Aorta (tissue), 5 donors: ENCODE results near the gene RNU7-1. TPM values are rescaled to one million over a fixed set of nuclear protein-coding genes. Genes with fewer than 3 reads are reported as not detected.

Source experiments
- ATAC-seq: fragments of 200-7000 bp; cut with Tn5 transposase; one replicate; pipeline ENCODE4 v1.9.1; 2022; ENCODE audit warnings: moderate library complexity; ENCODE audit not compliant: low FRiP score
- DNase-seq, 2 donors: peaks; one replicate each; pipeline ENCODE4 v3.0.0-alpha.2; 2020
- H3K27ac ChIP-seq, 2 donors: one replicate each; pipeline ENCODE4 v1.5.1; 2013; ENCODE audit warnings: low read length in 2 of 2, mild to moderate bottlenecking in 2 of 2, moderate library complexity in 2 of 2, control low read depth in 1 of 2, inconsistent platforms in 1 of 2, low read depth in 1 of 2
- H3K27me3 ChIP-seq, 2 donors: one replicate each; pipeline ENCODE4 v1.6.1; 2013; ENCODE audit warnings: control low read depth in 1 of 2, low read length in 1 of 2, mild to moderate bottlenecking in 1 of 2, moderate library complexity in 1 of 2; ENCODE audit not compliant: insufficient read depth in 2 of 2, control insufficient read depth in 1 of 2
- H3K36me3 ChIP-seq, 2 donors: one replicate each; pipeline ENCODE4 v1.6.1; 2013; ENCODE audit warnings: control low read depth in 1 of 2, low read length in 1 of 2, mild to moderate bottlenecking in 1 of 2; ENCODE audit not compliant: insufficient read depth in 2 of 2, control insufficient read depth in 1 of 2
- H3K4me1 ChIP-seq, 2 donors: one replicate each; pipeline ENCODE4 v1.6.1; 2013; ENCODE audit warnings: low read length in 2 of 2, control low read depth in 1 of 2, mild to moderate bottlenecking in 1 of 2, moderate library complexity in 1 of 2; ENCODE audit not compliant: insufficient read depth in 2 of 2, control insufficient read depth in 1 of 2
- H3K4me3 ChIP-seq, 2 donors: one replicate each; pipeline ENCODE4 v1.5.1; 2013; ENCODE audit warnings: low read length in 2 of 2, control low read depth in 1 of 2, mild to moderate bottlenecking in 1 of 2
- H3K9me3 ChIP-seq: one replicate; pipeline ENCODE4 v1.6.1; 2013; ENCODE audit warnings: mild to moderate bottlenecking, low read length; ENCODE audit not compliant: control insufficient read depth
- WGBS, 2 donors: extraction: QIAGEN DNeasy Blood & Tissue Kit; methylation state at CpG; one replicate each; pipeline ENCODE4 v1.1.7; 2013; 5-methylcytosine and 5-hydroxymethylcytosine counted together
- intact Hi-C, 2 donors: fragments of 100-400 bp; cut with DNase I; formaldehyde crosslinking; loops; one replicate each; pipeline versions ENCODE4 v1.14.2 to v1.15.0; 2022
- polyA plus RNA-seq, 2 donors: library from polyadenylated mRNA; stranded (reverse); fragments of 200-250 nt; gene quantifications; one replicate each; pipeline ENCODE4 v1.2.3, GENCODE V29; 2013
- total RNA-seq, 2 donors: library from RNA; stranded (reverse); fragmentation: NEBNext Ultra II Directional; extraction: Animal tissue kit (Norgen Biotek cat#: 25700); gene quantifications; one replicate each; pipeline ENCODE4 v1.2.1, GENCODE V29; 2021
- donor health status: healthy with polysubstance abuse.
- donor health status: Bipolar disorder and iron deficiency.
- donor health status: DM: no; HTN: no; CAD: no.
- donor health status: DM: no; HTN: no; CAD: no.
- donor health status: DM: yes; HTN: yes; CAD: no.

Gene RNU7-1
- total and polyA plus RNA-seq, 4 donors = not detected

DNA sequence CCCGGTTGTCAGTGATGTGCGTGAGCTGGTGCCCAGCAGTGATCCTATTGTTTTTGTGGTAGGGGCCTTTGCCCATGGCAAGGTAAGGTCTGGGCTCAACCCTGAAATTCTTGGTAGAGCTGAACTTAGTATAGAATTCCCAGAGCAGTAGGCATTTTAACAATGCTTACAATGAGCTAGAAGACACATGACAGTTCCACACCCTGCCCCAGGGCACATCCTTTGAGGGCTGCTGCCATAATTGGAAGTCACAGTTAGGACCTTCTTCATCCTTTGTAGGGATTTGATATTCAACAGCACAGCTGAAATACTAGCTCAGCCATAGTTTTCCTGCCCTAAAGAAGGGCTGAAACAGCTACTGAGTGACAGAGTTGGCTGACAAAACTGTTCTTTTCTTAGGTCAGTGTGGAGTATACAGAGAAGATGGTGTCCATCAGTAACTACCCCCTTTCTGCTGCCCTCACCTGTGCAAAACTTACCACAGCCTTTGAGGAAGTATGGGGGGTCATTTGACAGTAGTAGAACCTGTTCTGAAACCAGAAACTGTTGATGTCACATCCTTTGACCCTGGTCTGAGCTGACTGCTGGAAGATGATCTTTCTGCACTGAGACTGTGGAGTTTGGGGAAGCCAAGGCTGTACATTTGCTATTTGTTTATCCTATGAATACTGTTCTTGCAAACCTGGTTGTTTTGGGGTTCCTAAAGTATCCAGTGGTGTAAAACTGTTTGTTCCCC is 31.8 kb downstream of the RNU7-1 start:
- peaks cover 8% of the 10 kb centered on the region in 2 donors for H3K36me3 ChIP-seq
- no peak overlapping the region for H3K4me3 ChIP-seq
- intact Hi-C loops = no loop called here
- DNase-seq = no peak
- H3K27ac ChIP-seq = no peak overlapping the region
- H3K9me3 ChIP-seq = no peaks in the 10 kb centered on the region
- no peaks in the 10 kb centered on the region for H3K4me1 ChIP-seq
- 80 to 84% methylated on average over 2 of the region's 2 CpGs for WGBS, 2 donors
- no peaks in the 10 kb centered on the region for H3K27me3 ChIP-seq
- no peak for ATAC-seq

DNA sequence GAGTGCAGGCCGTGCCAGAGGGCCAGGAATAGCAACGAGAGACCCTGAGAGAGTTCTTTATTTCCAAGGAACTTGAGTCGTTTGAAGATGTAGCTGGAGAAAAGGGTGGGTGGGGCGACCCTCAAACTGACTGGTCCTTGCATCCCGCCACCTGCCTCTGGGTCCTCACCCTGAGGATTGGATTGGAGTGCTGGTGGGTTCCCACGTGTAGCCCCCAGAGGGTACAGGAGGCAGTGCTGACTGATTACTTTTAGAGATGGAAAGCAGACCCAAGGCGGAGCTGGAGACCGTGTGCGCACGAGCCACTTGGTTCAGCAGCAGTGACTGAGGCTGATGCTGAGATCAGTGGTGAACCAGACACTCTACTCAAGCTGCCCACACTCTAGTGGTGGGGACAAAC is 34.0 kb downstream of the RNU7-1 start:
- intact Hi-C loops = no loop called here
- H3K9me3 ChIP-seq = no peaks in the 10 kb centered on the region
- no peak overlapping the region for H3K27ac ChIP-seq
- H3K27me3 ChIP-seq = no peaks in the 10 kb centered on the region
- DNase-seq (no peak), ATAC-seq (no peak)
- no peak overlapping the region for H3K4me3 ChIP-seq
- H3K4me1 ChIP-seq = no peaks in the 10 kb centered on the region
- 68% methylated on average over 10 of the region's 10 CpGs for WGBS, 2 donors
- peaks cover 8 to 11% of the 10 kb centered on the region in 2 donors for H3K36me3 ChIP-seq

DNA sequence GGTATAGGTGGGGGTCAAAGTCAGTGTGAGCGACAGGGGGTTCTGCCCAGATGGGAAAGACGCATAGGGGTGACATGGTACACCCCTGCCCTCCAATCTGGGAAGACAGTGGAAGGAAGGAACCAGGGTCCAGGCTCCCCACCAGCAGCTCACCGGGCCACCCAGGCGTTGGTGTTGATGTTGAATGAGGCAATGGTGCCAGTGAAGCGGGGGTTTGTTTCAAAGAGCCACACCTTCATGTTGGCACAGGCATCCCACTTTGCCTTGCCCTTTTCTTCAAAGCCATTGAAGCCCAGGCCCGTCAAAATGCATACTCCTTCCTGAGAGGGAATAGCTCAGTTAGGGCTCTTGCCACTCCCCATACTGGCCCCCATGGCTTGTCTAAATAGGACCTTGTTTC is 34.6 kb downstream of the RNU7-1 start:
- peaks cover 8 to 11% of the 10 kb centered on the region in 2 donors for H3K36me3 ChIP-seq

DNA sequence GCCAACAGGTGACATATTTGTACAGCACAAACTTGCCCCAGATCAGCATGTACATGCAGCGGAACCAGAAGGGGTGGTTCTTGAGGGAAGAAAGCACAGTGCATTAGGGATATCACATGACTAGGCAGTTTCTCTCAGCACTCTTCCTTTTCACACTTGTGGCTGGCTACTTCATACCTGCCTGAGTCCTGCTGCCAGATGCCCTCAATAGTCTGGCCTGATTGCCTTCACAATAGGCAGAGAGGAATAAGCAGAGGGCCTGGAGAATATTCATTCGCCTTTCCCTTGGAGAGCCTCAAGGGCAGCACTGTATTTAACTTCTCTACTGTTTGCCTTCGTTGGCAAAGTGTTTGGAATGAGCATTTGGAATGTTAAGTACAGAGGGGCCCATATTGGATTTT is 35.0 kb downstream of the RNU7-1 start:
- H3K27ac ChIP-seq = no peak overlapping the region
- 77 to 85% methylated on average over 3 of the region's 3 CpGs for WGBS, 2 donors
- no peak for DNase-seq
- no peaks in the 10 kb centered on the region for H3K27me3 ChIP-seq
- H3K36me3 ChIP-seq = peaks cover 8 to 11% of the 10 kb centered on the region in 2 donors
- H3K9me3 ChIP-seq = no peaks in the 10 kb centered on the region
- intact Hi-C loops = no loop called here
- ATAC-seq = no peak
- H3K4me1 ChIP-seq = no peaks in the 10 kb centered on the region
- H3K4me3 ChIP-seq = no peak overlapping the region

More for the DNA sequence above, 34.6 kb downstream of the RNU7-1 start:
- DNase-seq = no peak
- no peak for ATAC-seq
- Histone ChIP-seq H3K27me3 (no peaks in the 10 kb centered on the region), H3K4me1 (no peaks in the 10 kb centered on the region), H3K9me3 (no peaks in the 10 kb centered on the region), H3K27ac (no peak overlapping the region), H3K4me3 (no peak overlapping the region)
- 91 to 93% methylated on average over 6 of the region's 6 CpGs for WGBS, 2 donors
- intact Hi-C loops = no loop called here

DNA sequence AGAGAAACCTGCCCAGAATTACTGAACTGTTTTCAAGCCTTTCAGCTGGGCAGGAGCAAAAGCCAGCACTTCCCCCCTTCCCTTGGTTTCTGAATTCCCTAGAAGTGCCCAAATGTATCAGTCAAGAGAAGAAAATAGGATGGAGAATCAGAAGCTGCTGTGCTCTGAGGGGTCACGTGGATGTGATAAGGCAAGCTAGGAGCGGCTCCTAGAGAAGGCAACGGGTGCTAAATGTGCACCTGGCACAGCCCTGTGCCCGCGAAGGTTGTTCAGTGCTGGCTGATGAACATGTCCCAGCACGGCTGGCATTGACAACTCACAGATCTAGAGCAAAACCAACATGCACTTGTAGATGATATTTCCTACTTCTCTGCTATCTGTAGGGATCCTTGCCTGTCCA is 35.4 kb downstream of the RNU7-1 start:
- no peaks in the 10 kb centered on the region for H3K9me3 ChIP-seq
- H3K36me3 ChIP-seq = peaks cover 8 to 10% of the 10 kb centered on the region in 2 donors
- no peak overlapping the region for H3K4me3 ChIP-seq
- H3K27ac ChIP-seq = no peak overlapping the region
- DNase-seq = no peak
- WGBS, 2 donors = 75 to 77% methylated on average over 6 of the region's 6 CpGs
- H3K4me1 ChIP-seq = no peaks in the 10 kb centered on the region
- intact Hi-C loops = no loop called here
- no peaks in the 10 kb centered on the region for H3K27me3 ChIP-seq
- no peak for ATAC-seq

DNA sequence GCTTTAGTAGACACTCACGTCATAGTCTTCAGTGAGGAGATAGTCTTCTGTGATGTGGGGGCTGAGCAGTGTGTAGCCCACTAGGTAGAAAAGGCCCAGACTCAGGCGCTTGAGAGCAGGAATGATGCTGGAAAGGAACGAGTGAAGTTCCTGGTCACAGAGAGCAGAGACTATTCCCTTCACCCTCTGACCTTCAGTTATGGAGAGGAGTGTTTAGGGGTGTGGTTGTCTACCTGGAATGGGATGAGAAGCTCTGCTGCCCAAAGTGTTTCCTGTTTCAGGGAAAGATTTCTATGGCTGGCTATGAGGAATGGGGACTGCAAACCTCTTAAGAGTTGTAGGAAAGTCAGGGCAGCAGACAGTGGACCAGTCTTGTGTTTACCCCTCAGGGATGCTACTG is 35.8 kb downstream of the RNU7-1 start:
- Histone ChIP-seq H3K9me3 (no peaks in the 10 kb centered on the region), H3K36me3 (peaks cover 8 to 10% of the 10 kb centered on the region in 2 donors), H3K4me1 (no peaks in the 10 kb centered on the region), H3K27me3 (no peaks in the 10 kb centered on the region), H3K4me3 (no peak overlapping the region), H3K27ac (no peak overlapping the region)
- 80 to 84% methylated on average over 3 of the region's 3 CpGs for WGBS, 2 donors
- intact Hi-C loops = no loop called here
- ATAC-seq (no peak), DNase-seq (no peak)

DNA sequence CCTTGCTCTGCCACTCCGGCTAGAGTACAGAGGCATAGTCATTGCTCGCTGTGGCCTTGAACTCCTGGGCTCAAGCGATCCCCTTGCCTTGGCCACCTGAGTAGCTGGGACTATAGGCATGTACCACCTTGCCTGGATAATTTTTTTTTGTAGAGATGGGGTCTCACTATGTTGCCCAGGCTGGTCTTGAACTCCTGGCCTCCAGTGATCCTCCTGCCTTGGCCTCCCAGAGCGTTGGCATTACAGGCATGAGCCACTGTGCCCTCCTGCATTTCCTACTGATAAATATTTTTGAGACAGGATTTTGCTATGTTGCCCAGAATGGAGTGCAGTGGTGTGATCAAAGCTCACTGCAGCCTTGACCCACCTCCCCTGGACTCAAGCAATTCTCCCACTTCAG is 36.5 kb downstream of the RNU7-1 start:
- Histone ChIP-seq H3K9me3 (no peaks in the 10 kb centered on the region), H3K4me1 (no peaks in the 10 kb centered on the region), H3K4me3 (no peak overlapping the region), H3K36me3 (peaks cover 8 to 10% of the 10 kb centered on the region in 2 donors), H3K27ac (no peak overlapping the region), H3K27me3 (no peaks in the 10 kb centered on the region)
- no peak for DNase-seq
- 95 to 96% methylated on average over 4 of the region's 4 CpGs for WGBS, 2 donors
- intact Hi-C loops = no loop called here
- no peak for ATAC-seq

DNA sequence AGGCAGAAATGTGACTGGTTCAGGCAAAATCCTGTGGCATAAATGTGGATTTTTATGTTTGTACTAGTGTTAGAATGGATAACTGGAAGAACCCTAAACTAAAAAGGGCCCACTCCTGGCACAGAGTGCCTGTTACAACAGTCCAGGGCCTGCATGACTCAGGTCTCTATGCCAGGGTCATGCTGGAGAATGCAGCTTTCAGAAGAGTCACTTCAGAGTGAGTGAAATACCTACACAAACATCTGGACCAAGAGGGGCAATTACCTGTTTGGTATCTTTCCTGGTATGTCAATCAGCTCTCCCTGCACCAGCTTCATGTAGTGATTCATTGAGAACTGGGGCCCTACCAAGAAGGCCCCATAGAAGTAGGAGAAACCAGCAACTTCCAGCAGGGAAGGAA is 37.1 kb downstream of the RNU7-1 start:
- Histone ChIP-seq H3K9me3 (no peaks in the 10 kb centered on the region), H3K27ac (no peak overlapping the region), H3K4me3 (no peak overlapping the region), H3K4me1 (no peaks in the 10 kb centered on the region), H3K36me3 (peaks cover under 1 to 6% of the 10 kb centered on the region in 2 donors), H3K27me3 (no peaks in the 10 kb centered on the region)
- no peak for DNase-seq
- intact Hi-C loops = no loop called here
- ATAC-seq = no peak
